Measurements from ENCODE around the gene RNF166.

GRCh38 chr16:88655733-88656281 lies 50.4 kb downstream of the RNF166 start:
- TF ChIP-seq CTCF (IDR thresholded peaks at IDR 0.05) (no peak), POLR2A (IDR thresholded peaks at IDR 0.05) (no peak)

Data from lower leg skin (tissue), 3 donors.